ENCODE measurements around the gene LCN15. TPM values are rescaled to one million over a fixed set of nuclear protein-coding genes. Genes with fewer than 3 reads are reported as not detected.

The LCN15 gene
- polyA plus RNA-seq, 1 donor from 2014 or later = not detected

GRCh38 chr9:136741883-136742571 is 22.3 kb downstream of the LCN15 start:
- Histone ChIP-seq H3K27me3 (ENCODE audit: insufficient read depth, low read depth, low read length) (no peaks in the 10 kb centered on the region), H3K9ac (ENCODE audit: low read length) (no peak overlapping the region), H3K4me2 (ENCODE audit: low read length) (no peak overlapping the region), H3K4me3 (ENCODE audit: low read length) (no peak overlapping the region), H3K79me2 (replicated peaks; ENCODE audit: insufficient read depth, low read length) (no peaks in the 10 kb centered on the region), H4K20me1 (ENCODE audit: insufficient read depth) (no peaks in the 10 kb centered on the region), H2AFZ (ENCODE audit: low read depth, low read length) (no peak overlapping the region), H3K9me3 (ENCODE audit: low read length) (no peaks in the 10 kb centered on the region), H3K36me3 (ENCODE audit: insufficient read depth, low read length) (no peaks in the 10 kb centered on the region), H3K9me2 (ENCODE audit: insufficient read depth, low read length) (no peaks in the 10 kb centered on the region), H3K27ac (ENCODE audit: low read length) (no peak overlapping the region), H3F3A (ENCODE audit: insufficient read depth, low read length, poor library complexity, severe bottlenecking) (no peaks in the 10 kb centered on the region)
- no peak for TF ChIP-seq REST (IDR thresholded peaks at IDR 0.05; ENCODE audit: borderline replicate concordance)
- TF ChIP-seq TAF1 (IDR thresholded peaks at IDR 0.05; ENCODE audit: low read depth) = no peak
- TF ChIP-seq EP300 (conservative IDR thresholded peaks at IDR 0.05; ENCODE audit: poor library complexity, severe bottlenecking) = no peak
- TF ChIP-seq CTCF (IDR thresholded peaks at IDR 0.05; ENCODE audit: poor library complexity, severe bottlenecking) = no peak
- TF ChIP-seq EZH2 (IDR thresholded peaks at IDR 0.05; ENCODE audit: borderline replicate concordance, insufficient read depth, low read length, poor library complexity, severe bottlenecking) = no peak
- TF ChIP-seq SMC3 (conservative IDR thresholded peaks at IDR 0.05; ENCODE audit: poor library complexity) = no peak
- no peak for TF ChIP-seq POLR2AphosphoS5 (IDR thresholded peaks at IDR 0.05)
- no peak for TF ChIP-seq RAD21 (conservative IDR thresholded peaks at IDR 0.05)
- no peak for TF ChIP-seq MXI1 (conservative IDR thresholded peaks at IDR 0.05; ENCODE audit: poor library complexity, severe bottlenecking)

GRCh38 chr9:136740971-136741882 is 23.1 kb downstream of the LCN15 start:
- Histone ChIP-seq H3K4me3 (ENCODE audit: low read length) (no peak overlapping the region), H3K9ac (ENCODE audit: low read length) (no peak overlapping the region), H3K79me2 (replicated peaks; ENCODE audit: insufficient read depth, low read length) (no peaks in the 10 kb centered on the region), H3K36me3 (ENCODE audit: insufficient read depth, low read length) (no peaks in the 10 kb centered on the region), H2AFZ (ENCODE audit: low read depth, low read length) (no peak overlapping the region), H3K27me3 (ENCODE audit: insufficient read depth, low read depth, low read length) (no peaks in the 10 kb centered on the region), H3K4me2 (ENCODE audit: low read length) (no peak overlapping the region), H3K9me2 (ENCODE audit: insufficient read depth, low read length) (no peaks in the 10 kb centered on the region), H3K9me3 (ENCODE audit: low read length) (no peaks in the 10 kb centered on the region), H3K27ac (ENCODE audit: low read length) (no peak overlapping the region), H4K20me1 (ENCODE audit: insufficient read depth) (no peaks in the 10 kb centered on the region), H3F3A (ENCODE audit: insufficient read depth, low read length, poor library complexity, severe bottlenecking) (no peaks in the 10 kb centered on the region)
- TF ChIP-seq EZH2 (IDR thresholded peaks at IDR 0.05; ENCODE audit: borderline replicate concordance, insufficient read depth, low read length, poor library complexity, severe bottlenecking) = no peak
- no peak for TF ChIP-seq POLR2AphosphoS5 (IDR thresholded peaks at IDR 0.05)
- TF ChIP-seq CTCF (IDR thresholded peaks at IDR 0.05; ENCODE audit: poor library complexity, severe bottlenecking) = no peak
- no peak for TF ChIP-seq REST (IDR thresholded peaks at IDR 0.05; ENCODE audit: borderline replicate concordance)
- TF ChIP-seq MXI1 (conservative IDR thresholded peaks at IDR 0.05; ENCODE audit: poor library complexity, severe bottlenecking) = no peak
- no peak for TF ChIP-seq TAF1 (IDR thresholded peaks at IDR 0.05; ENCODE audit: low read depth)
- no peak for TF ChIP-seq EP300 (conservative IDR thresholded peaks at IDR 0.05; ENCODE audit: poor library complexity, severe bottlenecking)
- TF ChIP-seq RAD21 (conservative IDR thresholded peaks at IDR 0.05) = no peak
- TF ChIP-seq SMC3 (conservative IDR thresholded peaks at IDR 0.05; ENCODE audit: poor library complexity) = no peak
